HFF-Myc (cell line): Measurements from ENCODE around the gene DHRS1.

Experiments used
- DNase-seq: peaks from one replicate; pipeline ENCODE4 v3.0.0-alpha.2; 2011; ENCODE audit warnings: low read depth; ENCODE audit errors: extremely low read depth
- H3K4me3 ChIP-seq: replicated peaks from 2 replicates; pipeline ENCODE4 v1.5.1; 2011; ENCODE audit warnings: low read depth, mild to moderate bottlenecking, control low read depth, low read length
- CTCF ChIP-seq: IDR thresholded peaks from 2 replicates; pipeline ENCODE4 v1.5.1; 2012; ENCODE audit warnings: mild to moderate bottlenecking, low read depth, low read length, control low read depth; ENCODE audit errors: missing control alignments

Gene DHRS1

GRCh38 chr14:24290746-24291145 lies 8.8 kb downstream of the DHRS1 start:
- no peak overlapping the region for H3K4me3 ChIP-seq

DNA sequence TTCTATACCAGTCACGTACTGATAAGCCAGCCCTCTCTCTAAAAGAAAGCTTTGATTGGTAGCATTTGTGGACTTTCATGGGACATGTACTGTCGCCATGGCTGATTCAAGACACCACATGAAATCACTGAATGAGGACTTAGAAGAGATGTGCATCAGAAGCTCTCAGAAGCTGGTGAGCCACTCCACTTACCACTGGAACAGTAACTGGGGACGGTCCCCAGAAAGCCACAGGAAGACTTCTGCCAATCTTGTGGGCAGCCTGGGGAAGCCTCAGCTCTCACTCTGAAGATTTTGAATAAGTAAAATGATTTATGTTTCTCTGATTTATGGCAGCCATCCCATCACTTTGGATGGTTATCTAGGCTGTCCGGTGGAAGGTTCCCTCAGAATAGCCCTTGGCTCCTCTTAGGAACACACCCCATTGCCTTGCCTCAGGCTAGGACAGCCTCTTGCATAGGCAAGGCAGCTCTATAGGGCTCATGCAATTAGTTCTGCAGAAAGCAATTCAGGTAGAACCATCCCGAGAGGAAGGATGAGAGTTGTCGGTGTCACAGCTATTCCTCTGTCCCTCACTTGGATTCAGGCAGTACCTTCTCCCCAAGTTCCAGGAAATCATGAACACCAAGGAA lies 9.8 kb downstream of the DHRS1 start:
- H3K4me3 ChIP-seq, result no peak overlapping the region
- no peak for DNase-seq
- no peak for TF ChIP-seq CTCF

More at GRCh38 chr14:24290746-24291145, 8.8 kb downstream of the DHRS1 start:
- no peak for TF ChIP-seq CTCF
- DNase-seq, result no peak

DNA sequence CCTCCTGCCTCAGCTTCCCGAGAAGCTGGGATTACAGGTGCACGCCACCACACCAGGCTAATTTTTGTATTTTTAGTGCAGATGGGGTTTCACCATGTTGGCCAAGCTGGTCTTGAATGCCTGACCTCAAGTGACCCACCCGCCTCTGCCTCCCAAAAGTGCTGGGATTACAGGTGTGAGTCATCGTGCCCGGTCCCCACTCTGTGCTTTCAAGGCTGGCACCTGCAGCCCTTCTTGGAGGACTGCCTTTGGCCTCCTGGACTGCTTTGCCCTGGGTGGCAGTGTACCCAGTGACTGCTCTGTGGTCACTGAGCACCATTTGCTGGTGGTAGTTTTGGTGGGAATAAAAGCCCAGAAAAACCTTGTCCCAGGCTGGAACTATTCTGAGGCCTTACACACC lies 12.6 kb downstream of the DHRS1 start:
- no peak overlapping the region for H3K4me3 ChIP-seq
- DNase-seq, result no peak
- TF ChIP-seq CTCF, result no peak

- no peak for DNase-seq
- H3K4me3 ChIP-seq, result no peak overlapping the region
- TF ChIP-seq CTCF, result no peak
These were observed 14.2 kb downstream of the DHRS1 start for GRCh38 chr14:24285351-24285750.

- DNase-seq, result no peak
- H3K4me3 ChIP-seq, result no peak overlapping the region
- TF ChIP-seq CTCF, result no peak
These were observed 15.0 kb downstream of the DHRS1 start for GRCh38 chr14:24284501-24285035.

- no peak for TF ChIP-seq CTCF
- DNase-seq, result no peak
- no peak overlapping the region for H3K4me3 ChIP-seq
These were observed 15.7 kb downstream of the DHRS1 start for GRCh38 chr14:24283796-24284460.
